Activated naive CD4-positive, alpha-beta T cell treated with anti-CD3 and anti-CD28 coated beads, Interleukin-2, amount 50 U/mL, for 72 hours (primary cell): ENCODE data around the gene CEP41. TPM values are rescaled to one million over a fixed set of nuclear protein-coding genes. Genes with fewer than 3 reads are reported as not detected.
A peak's percentile ranks its signal among the peaks of the same experiment; 100 is the strongest.

Experiments used
- ATAC-seq, 2 donors: fragments of 150-1000 bp; cut with Tn5 transposase; 2 replicates each; pipeline ENCODE4 v1.10.0; 2021; ENCODE audit warnings: mild to moderate bottlenecking in 2 of 2, moderate library complexity in 2 of 2
- DNase-seq, 2 donors: peaks; one replicate each; pipeline ENCODE4 v3.0.0; 2021 to 2022; ENCODE audit warnings: low spot score in 2 of 2
- H3K27ac Mint-ChIP-seq, 2 donors: one replicate each; pipeline ENCODE4 v1.8.0; 2022; ENCODE audit warnings: mild to moderate bottlenecking in 2 of 2, mixed read lengths in 2 of 2
- H3K36me3 Mint-ChIP-seq, 2 donors: one replicate each; pipeline ENCODE4 v1.8.0; 2022; ENCODE audit warnings: mixed read lengths in 2 of 2
- H3K9me3 Mint-ChIP-seq, 2 donors: one replicate each; pipeline ENCODE4 v1.8.0; 2022; ENCODE audit warnings: mixed read lengths in 2 of 2
- total RNA-seq, 2 donors: library from RNA; stranded (reverse); gene quantifications; one replicate each; pipeline ENCODE4 v1.2.3, GENCODE V29; 2022

Gene CEP41
- total RNA-seq, 2 donors from 2014 or later = 12.6 to 15.1 TPM

DNA sequence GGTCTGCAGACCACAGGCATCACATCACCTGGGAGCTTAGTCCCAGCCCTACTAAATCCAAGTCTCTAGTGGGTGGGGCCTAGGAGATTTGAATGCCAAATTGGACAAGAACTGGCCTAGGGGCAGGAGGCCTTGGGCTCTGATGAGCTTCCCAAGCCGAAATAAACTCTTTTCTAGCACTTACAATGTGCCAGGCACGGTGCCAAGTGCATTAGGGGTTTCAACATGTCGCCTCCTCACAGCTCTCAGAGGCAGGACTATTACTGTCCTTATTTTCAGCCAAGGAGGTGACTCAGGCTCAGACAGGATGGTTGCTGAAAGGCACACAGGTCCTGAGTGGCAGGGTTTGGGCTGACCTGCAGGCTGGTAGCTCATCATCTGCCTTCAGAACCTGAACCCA is 69.8 kb downstream of the CEP41 start:
- H3K9me3 Mint-ChIP-seq = peaks cover 0 to under 1% of the 10 kb centered on the region in 2 donors
- no peak overlapping the region for H3K27ac Mint-ChIP-seq
- no peak for DNase-seq
- no peak for ATAC-seq
- H3K36me3 Mint-ChIP-seq = peaks cover 7 to 16% of the 10 kb centered on the region in 2 donors

DNA sequence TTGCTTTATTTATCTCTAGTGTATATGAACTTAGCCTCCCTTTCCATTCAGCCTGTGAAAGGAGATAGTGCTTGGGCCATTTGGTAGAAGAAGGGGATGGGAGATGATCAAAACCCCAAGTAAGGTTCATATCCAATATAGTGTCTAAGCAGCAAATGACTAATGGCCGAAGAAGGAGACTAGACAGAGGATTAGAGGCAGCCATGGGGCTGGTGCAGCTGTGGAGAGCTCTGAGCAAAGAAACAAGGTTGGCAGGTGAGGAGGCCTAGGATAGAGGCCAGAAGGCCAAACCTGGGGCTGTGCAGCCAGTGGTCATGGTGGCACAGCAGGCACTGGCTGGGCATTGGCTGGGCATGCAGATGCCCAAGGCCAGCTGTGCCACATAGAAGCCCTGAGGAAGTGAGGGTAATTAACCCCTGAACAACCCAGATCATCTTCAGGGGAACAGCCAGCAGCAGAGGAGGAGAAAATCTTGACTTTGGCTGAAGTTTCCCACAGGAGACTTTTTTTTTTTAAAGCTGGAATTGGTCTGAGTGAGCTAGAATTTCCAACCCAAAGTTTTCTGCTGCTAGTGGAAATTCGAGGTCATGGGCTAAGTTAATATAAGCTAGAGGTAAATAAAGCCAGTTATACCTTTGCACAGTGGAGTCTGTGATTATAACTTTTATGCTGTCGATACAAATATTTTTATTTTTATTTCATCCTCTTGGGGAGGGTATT is 70.8 kb downstream of the CEP41 start:
- Mint-ChIP-seq H3K36me3 (peaks cover 7 to 13% of the 10 kb centered on the region in 2 donors), H3K27ac (peak overlapping the region in 1 of 2 donors; percentile 62), H3K9me3 (no peaks in the 10 kb centered on the region)
- DNase-seq (no peak), ATAC-seq (no peak)

DNA sequence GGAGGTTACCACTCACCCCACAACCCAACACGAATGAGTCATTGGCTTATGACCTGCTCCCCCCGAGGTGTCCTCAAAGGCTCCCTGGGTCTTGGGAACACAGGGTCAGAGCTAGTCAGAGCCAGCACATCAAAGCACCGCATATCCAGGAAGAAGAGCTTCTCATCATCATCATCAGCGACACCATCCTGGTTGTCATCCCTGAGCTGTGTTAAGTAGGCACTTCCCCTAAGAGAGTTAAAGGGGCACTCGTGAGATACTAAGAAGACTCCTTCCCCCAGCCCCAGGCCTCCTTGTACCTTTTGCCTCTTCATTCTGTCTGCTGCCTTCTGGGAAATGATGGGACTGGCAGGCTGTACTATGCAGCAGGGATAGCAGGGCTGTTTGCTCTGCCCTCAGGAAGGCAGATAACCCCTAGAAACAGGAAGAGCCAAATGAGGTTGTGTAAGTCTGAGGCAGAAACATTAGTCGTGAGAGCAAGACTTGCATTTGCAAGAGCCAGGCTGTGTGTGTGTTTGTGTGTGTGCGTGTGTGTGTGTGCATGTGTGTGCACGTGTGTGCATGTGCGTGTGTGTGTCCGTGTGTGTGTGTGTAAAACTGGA is 71.6 kb downstream of the CEP41 start:
- no peaks in the 10 kb centered on the region for H3K9me3 Mint-ChIP-seq

DNA sequence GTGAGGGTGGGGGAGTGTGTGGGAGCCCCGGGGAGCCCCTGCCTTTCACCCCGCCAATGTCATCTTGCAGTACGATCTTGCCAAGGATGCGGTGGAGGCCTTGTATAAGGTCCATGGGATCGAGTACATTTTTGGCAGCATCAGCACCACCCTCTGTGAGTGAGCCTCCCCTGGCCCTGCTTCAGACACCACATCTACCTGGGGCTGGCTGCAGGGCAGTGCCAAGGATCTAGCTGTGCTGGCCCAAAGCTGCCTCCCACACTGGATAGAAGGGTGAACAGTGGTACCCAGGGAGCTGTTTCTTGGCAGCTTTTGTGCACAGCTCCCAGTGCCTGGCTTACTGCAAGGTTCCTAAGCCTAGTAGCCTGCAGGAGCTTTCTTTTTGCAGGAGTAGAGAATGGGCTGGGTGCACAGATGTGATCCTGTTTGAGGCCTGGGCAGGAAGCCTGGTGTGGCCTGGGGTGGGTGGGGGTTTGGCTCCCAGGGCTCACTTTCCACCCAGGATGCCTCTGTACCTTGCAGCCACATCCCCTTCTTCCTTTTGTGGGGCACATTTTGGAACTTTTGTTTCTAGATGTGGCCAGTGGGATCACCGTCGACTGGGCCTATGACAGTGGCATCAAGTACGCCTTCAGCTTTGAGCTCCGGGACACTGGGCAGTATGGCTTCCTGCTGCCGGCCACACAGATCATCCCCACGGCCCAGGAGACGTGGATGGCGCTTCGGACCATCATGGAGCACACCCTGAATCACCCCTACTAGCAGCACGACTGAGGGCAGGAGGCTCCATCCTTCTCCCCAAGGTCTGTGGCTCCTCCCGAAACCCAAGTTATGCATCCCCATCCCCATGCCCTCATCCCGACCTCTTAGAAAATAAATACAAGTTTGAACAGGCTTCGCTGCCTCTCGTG is 72.7 kb downstream of the CEP41 start:
- Mint-ChIP-seq H3K9me3 (no peaks in the 10 kb centered on the region), H3K36me3 (peaks cover 7 to 13% of the 10 kb centered on the region in 2 donors), H3K27ac (peak overlapping the region in 1 of 2 donors; percentile 62)
- no peak for DNase-seq
- no peak for ATAC-seq

More for the DNA sequence above, 71.6 kb downstream of the CEP41 start:
- DNase-seq (no peak), ATAC-seq (peak; percentile 49 to 84)
- peaks cover 7 to 13% of the 10 kb centered on the region in 2 donors for H3K36me3 Mint-ChIP-seq
- H3K27ac Mint-ChIP-seq = peak overlapping the region; percentile 62 to 70

DNA sequence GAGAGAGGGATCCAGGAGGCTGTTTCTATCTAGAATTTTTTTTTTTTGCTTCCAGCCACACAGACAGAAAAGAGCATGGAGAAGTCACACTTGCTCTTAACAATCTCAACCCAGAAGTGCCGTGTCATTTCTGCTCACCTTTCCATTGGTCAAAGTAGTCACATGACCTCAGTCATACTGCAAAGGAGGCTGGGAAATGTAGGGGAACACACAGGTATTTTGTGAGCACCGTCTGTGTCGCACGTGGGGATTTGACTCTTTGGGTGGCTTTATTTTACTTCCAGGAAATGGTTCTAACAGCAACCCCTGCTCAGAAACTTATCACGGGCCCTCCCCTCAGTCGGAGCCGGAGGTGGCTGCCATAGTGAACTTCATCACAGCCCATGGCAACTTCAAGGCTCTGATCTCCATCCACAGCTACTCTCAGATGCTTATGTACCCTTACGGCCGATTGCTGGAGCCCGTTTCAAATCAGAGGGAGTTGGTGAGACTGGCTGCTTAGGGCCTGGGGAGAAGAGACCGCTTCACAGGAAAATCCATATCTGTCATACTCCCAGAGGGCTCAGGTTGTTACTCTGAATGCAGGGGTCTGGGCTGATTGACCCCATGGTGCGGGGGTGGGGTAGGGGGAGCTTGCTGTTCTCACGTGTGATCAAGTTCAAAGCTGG is 73.6 kb downstream of the CEP41 start:
- Mint-ChIP-seq H3K36me3 (peaks cover 7 to 13% of the 10 kb centered on the region in 2 donors), H3K9me3 (no peaks in the 10 kb centered on the region), H3K27ac (peak overlapping the region in 1 of 2 donors; percentile 62)
- ATAC-seq (peak in 1 of 2 donors; percentile 45), DNase-seq (no peak)

DNA sequence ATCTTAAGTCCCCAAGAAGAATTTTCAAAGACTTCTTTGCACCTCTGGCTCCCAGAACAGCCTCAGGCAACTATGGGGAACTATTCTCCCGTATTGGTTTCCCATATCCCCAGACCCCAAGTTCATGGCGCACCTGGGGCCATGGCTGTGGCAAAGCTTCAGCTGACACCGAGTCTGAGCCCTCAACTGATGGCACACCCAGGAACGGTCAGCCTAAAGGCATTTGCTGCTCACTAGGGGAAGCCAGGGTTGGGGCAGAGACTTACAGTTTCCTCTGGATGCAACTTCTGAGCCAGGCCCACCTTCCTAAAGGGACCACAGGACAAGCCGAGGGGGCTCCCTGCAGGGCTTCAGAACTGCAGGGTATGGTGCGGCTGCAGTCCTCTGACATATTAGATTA is 74.3 kb downstream of the CEP41 start:
- H3K36me3 Mint-ChIP-seq = peaks cover 7 to 13% of the 10 kb centered on the region in 2 donors
- no peak for DNase-seq
- no peak for ATAC-seq
- H3K9me3 Mint-ChIP-seq = no peaks in the 10 kb centered on the region
- peak overlapping the region in 1 of 2 donors; percentile 62 for H3K27ac Mint-ChIP-seq

DNA sequence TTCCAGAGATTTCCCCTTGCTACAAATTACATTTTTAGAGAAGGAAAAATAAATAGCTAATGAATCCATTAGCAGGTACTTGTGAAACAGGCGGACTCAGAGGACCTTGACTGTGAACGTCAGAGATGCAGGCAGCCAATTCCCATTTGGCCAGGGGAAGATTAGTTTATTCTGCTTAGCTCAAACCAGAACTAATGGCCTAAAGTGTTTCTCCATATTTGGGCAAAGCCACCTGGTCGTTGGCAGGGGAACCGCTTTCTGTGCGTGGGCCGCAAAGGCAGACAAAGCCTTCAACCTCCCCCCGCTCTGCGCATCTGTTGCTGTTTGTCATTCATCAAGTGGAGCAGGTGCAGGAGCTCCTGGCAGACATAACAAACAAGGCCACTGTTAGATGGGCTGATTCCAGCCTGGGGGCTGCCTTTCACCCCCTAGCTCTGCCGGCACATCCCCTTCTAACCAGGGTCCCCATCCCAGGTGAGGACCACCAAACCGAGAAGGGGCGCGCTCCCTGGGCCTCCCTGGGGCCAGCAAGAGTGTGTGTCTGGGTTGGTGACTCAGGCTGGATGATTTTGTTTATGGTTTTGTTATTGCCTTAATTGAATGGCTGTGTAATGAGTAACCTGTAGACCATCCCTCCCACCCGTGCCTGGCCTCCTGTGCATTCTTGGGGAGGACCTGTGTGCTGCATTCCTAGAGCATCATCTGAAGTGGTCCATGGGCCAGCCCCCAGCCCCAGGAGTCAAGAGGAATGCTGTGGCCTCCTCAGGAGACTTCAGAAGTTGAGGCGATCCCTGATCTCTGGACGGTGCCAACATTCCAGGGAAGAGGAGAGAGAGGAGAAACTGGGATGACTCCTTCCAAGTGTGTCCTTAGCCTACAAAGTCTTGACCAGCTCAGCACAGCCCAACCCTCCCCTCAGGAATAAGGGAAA is 75.0 kb downstream of the CEP41 start:
- no peak for DNase-seq
- H3K9me3 Mint-ChIP-seq = no peaks in the 10 kb centered on the region
- H3K27ac Mint-ChIP-seq = peak overlapping the region in 1 of 2 donors; percentile 62
- no peak for ATAC-seq
- peaks cover 7 to 13% of the 10 kb centered on the region in 2 donors for H3K36me3 Mint-ChIP-seq

DNA sequence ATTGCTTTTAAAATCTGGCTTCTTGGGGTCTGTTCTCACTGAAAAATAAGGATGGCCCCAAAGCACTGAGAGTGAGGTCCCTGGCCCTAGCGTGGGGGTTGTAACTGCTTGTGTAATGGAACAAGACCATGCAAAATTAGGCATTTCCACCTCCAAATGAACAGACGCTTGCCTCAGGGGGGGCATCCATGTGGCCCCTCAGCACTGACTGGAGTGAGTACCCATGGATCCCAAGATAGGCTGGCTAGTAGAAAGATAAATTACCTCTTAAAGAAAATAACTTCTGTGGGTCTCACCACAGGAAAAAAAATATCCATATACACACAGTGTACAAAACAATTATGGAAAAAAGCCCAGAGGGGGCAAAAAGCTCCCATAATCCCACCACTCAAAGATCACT is 75.7 kb downstream of the CEP41 start:
- Mint-ChIP-seq H3K27ac (no peak overlapping the region), H3K9me3 (peaks cover 0 to 5% of the 10 kb centered on the region in 2 donors), H3K36me3 (peaks cover 7 to 20% of the 10 kb centered on the region in 2 donors)
- no peak for DNase-seq
- no peak for ATAC-seq

DNA sequence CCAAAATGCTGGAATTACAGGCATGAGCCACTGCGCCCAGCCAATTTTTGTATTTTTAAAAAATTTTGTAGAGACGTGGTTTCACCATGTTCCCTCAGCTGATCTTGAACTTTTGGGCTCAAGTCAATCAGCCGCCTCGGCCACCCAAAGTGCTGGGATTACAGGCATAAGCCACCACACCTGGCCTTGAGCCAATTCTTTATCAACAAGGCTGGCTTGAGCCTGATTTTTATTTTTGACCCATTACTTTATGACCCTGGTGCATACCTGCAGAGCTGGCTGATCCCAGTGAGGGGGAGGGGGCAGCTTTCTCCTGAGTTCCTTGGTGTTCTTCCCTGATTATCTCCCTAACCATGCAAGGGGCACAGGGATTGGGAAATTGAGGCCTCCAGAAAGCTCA is 76.4 kb downstream of the CEP41 start:
- DNase-seq (no peak), ATAC-seq (no peak)
- H3K27ac Mint-ChIP-seq = no peak overlapping the region
- H3K36me3 Mint-ChIP-seq = peaks cover 10 to 26% of the 10 kb centered on the region in 2 donors
- H3K9me3 Mint-ChIP-seq = peaks cover 3 to 9% of the 10 kb centered on the region in 2 donors

DNA sequence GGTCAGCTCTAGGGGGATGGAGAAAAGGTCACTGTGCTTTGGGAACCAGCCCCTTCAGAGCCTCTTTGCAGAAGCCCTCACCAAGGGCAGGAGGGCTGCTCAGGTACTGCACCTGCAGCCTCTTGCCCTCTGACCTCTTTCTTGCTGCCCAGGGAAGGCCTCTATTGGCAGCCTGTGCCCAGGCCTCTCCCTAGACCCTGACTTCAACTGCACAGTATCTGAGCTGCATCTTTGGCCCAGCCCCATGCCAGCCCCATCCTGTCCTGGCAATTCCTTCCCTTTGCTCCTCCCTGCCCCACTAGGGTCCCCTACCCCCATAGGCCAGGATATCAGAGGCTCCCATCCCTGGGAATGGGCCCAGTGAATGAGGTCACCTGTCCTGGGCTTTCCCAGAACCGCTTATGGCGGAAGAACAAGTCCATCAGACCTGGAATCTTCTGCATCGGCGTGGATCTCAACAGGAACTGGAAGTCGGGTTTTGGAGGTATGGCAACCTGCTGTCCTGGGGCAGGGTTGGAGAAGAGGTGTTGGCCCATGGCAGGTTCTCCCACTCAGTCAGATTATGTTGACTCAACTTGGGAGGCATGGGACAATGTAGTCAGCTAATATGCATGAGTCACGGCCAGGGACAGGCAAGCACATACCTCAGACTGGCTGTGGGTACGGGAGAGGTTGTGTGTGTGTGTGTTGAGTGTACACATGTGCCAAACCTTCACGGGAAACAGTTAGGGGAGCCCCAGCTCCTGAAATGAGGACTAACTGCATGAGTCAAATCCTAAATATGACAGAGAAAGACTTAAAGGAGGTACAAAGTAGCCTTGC is 77.6 kb downstream of the CEP41 start:
- peaks cover 5 to 12% of the 10 kb centered on the region in 2 donors for H3K9me3 Mint-ChIP-seq
- ATAC-seq = peak; percentile 92 to 99
- peaks cover 16 to 37% of the 10 kb centered on the region in 2 donors for H3K36me3 Mint-ChIP-seq
- DNase-seq = peak; percentile 55 to 64
- no peak overlapping the region for H3K27ac Mint-ChIP-seq

DNA sequence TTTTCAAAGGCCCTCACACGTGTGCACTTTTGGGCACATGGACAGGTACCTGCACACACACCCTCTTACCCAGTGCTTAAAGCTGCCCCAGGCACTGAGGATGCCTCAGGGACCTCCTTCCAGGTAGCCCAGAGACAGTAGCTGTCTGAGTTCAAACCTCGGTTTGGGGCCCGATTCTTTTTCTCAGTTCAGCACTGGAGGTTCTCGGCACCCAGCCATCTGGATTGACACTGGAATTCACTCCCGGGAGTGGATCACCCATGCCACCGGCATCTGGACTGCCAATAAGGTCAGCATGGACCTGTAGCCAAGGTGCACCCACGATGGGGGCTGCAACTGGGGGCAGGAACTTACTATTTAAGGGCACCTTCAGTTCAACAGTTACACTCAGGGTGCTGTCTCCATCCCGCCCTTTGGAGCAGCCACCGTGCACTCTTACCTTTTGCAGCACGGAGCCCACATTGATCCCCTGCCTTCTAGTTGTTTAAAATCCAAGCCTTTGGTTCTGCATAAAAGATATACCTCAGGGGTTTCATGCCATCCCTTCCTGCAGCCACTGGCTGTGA is 78.5 kb downstream of the CEP41 start:
- H3K36me3 Mint-ChIP-seq = peaks cover 16 to 36% of the 10 kb centered on the region in 2 donors
- H3K9me3 Mint-ChIP-seq = peaks cover 5 to 12% of the 10 kb centered on the region in 2 donors
- ATAC-seq (no peak), DNase-seq (no peak)
- no peak overlapping the region for H3K27ac Mint-ChIP-seq

DNA sequence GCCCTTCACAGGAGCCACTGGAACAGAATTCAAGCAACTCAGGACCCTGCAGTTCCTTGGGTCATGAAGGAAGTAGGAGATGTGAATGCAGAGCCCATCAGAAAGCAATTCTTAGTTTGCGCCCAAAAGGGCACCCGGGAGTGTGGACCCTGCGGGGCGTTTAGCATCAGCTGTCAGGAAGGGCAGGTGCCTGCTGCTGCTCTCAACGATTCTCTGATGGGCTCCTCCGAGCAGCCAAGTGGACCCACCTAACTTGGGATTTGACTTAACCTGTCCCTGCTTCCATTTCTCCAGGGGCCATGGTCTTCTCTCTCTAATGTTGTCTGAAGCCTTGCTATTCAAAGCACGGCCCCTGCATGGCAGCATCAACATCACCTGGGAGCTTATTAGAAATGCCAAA is 79.1 kb downstream of the CEP41 start:
- peaks cover 5 to 12% of the 10 kb centered on the region in 2 donors for H3K9me3 Mint-ChIP-seq
- H3K36me3 Mint-ChIP-seq = peaks cover 12 to 29% of the 10 kb centered on the region in 2 donors
- no peak for ATAC-seq
- no peak for DNase-seq
- H3K27ac Mint-ChIP-seq = no peak overlapping the region

DNA sequence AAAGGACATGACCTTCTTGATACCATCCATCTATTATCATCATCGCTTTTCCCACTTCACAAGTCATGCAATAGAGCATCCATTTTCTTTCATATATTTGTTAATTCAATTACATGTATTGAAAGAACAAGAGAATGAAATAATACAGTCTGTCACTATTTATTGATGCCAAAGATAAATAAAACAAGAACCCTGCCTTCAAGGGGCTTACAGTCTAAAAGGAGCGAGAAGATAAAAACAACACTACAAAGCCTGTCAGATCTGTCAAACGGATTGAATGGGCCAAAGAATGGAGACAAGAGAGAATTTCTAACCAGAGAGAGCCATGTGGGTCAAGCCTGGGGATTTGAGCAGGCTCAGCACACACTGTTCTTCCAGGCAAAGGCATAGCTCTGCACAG is 80.3 kb downstream of the CEP41 start:
- ATAC-seq (no peak), DNase-seq (no peak)
- peaks cover 9 to 25% of the 10 kb centered on the region in 2 donors for H3K36me3 Mint-ChIP-seq
- H3K9me3 Mint-ChIP-seq = peaks cover 5 to 12% of the 10 kb centered on the region in 2 donors
- no peak overlapping the region for H3K27ac Mint-ChIP-seq

DNA sequence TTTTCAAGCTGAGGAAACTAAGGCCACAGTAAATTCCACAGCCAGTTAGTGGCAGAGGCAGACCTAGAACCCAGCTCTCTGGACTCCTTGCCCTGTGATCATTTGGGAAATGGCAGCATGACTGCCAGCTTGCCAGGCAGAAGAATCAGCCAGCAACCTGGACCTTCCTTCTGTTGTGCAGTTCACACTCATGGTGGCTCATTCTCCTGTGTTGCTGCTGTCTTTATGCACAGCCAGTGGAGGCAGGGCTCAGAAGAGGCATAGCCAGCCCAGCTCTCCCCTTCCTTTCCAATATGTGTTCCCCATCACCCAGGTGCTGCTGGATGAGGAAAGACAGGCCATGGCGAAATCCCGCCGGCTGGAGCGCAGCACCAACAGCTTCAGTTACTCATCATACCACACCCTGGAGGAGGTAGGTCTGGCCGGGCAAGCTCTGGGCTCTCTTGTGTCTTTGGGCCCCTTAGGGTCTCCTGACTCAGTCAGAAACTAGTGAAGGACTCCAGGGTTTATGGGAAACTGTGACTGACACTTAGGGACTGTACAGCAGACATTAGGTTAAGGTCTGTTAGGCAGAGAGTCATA is 81.4 kb downstream of the CEP41 start:
- Mint-ChIP-seq H3K9me3 (peaks cover 5 to 12% of the 10 kb centered on the region in 2 donors), H3K27ac (no peak overlapping the region), H3K36me3 (peaks cover 9 to 25% of the 10 kb centered on the region in 2 donors)
- DNase-seq (no peak), ATAC-seq (no peak)
